GM23248 (cell line): Measurements from ENCODE around the gene NSD2. TPM values are rescaled to one million over a fixed set of nuclear protein-coding genes. Genes with fewer than 3 reads are reported as not detected.
A peak's percentile ranks its signal among the peaks of the same experiment; 100 is the strongest.

Experiments
- DNase-seq: peaks from one replicate; pipeline ENCODE4 v3.0.0-alpha.2; 2015
- H2AFZ ChIP-seq: fragments of 200-600 bp; sonication (generic); 2 replicates; pipeline ENCODE4 v1.6.1; 2016; ENCODE audit warnings: antibody characterized with exemption
- H3F3A ChIP-seq: fragments of 200-600 bp; sonication (generic); 2 replicates; pipeline ENCODE4 v1.6.1; 2016; ENCODE audit warnings: mild to moderate bottlenecking, antibody characterized with exemption, mixed run types; ENCODE audit not compliant: insufficient read depth
- H3K27ac ChIP-seq: fragments of 200-600 bp; sonication (generic); 2 replicates; pipeline ENCODE4 v1.5.1; 2016; ENCODE audit warnings: mild to moderate bottlenecking
- H3K27me3 ChIP-seq: fragments of 200-600 bp; sonication (generic); replicated peaks from 2 replicates; pipeline ENCODE4 v1.6.1; 2016; ENCODE audit warnings: mild to moderate bottlenecking; ENCODE audit not compliant: insufficient read depth
- H3K36me3 ChIP-seq: fragments of 200-600 bp; sonication (generic); 2 replicates; pipeline ENCODE4 v1.6.1; 2016; ENCODE audit warnings: low read depth, mild to moderate bottlenecking
- H3K4me1 ChIP-seq: fragments of 200-600 bp; sonication (generic); 2 replicates; pipeline ENCODE4 v1.6.1; 2016; ENCODE audit warnings: mild to moderate bottlenecking; ENCODE audit not compliant: insufficient read depth
- H3K4me2 ChIP-seq: fragments of 200-600 bp; sonication (generic); one replicate; pipeline ENCODE4 v1.6.1; 2016; ENCODE audit warnings: mild to moderate bottlenecking; ENCODE audit not compliant: unreplicated experiment
- H3K4me3 ChIP-seq: fragments of 200-600 bp; sonication (generic); 2 replicates; pipeline ENCODE4 v1.5.1; 2016; ENCODE audit warnings: mild to moderate bottlenecking
- H3K79me2 ChIP-seq: fragments of 200-600 bp; sonication (generic); 2 replicates; pipeline ENCODE4 v1.6.1; 2016; ENCODE audit warnings: mild to moderate bottlenecking; ENCODE audit not compliant: insufficient read depth
- H3K9ac ChIP-seq: fragments of 200-600 bp; sonication (generic); 2 replicates; pipeline ENCODE4 v1.6.1; 2016; ENCODE audit warnings: mild to moderate bottlenecking
- H3K9me2 ChIP-seq: fragments of 200-600 bp; sonication (generic); 2 replicates; pipeline ENCODE4 v1.6.1; 2016; ENCODE audit warnings: mixed run types, mild to moderate bottlenecking, moderate library complexity; ENCODE audit not compliant: insufficient read depth
- H3K9me3 ChIP-seq: fragments of 200-600 bp; sonication (generic); one replicate; pipeline ENCODE4 v1.6.1; 2017; ENCODE audit warnings: low read depth
- H4K20me1 ChIP-seq: fragments of 200-600 bp; sonication (generic); 2 replicates; pipeline ENCODE4 v1.6.0; 2016; ENCODE audit not compliant: insufficient read depth
- EZH2 ChIP-seq: fragments of 200-600 bp; sonication (generic); IDR thresholded peaks from 2 replicates; pipeline ENCODE4 v1.6.1; 2018; ENCODE audit warnings: antibody characterized with exemption, mild to moderate bottlenecking; ENCODE audit not compliant: insufficient read depth, poor library complexity, severe bottlenecking
- EZH2phosphoT487 ChIP-seq: fragments of 200-600 bp; sonication (generic); IDR thresholded peaks from 2 replicates; pipeline ENCODE4 v1.6.1; 2018; ENCODE audit warnings: antibody characterized with exemption, moderate library complexity, mild to moderate bottlenecking, low read depth; ENCODE audit not compliant: insufficient read depth
- WGBS, 2 experiments: methylation state at CpG; one replicate each; pipeline ENCODE4 v1.1.6; 2015 to 2017; ENCODE audit warnings: low lambda C conversion rate in 2 of 2, low coverage in 1 of 2; ENCODE audit errors: missing lambda C conversion rate in 2 of 2; 5-methylcytosine and 5-hydroxymethylcytosine counted together
- in situ Hi-C: fragments of 300-500 bp; cut with MboI; formaldehyde crosslinking; loops from 2 replicates; pipeline ENCODE4 v1.15.0; 2020
- polyA plus RNA-seq: library from polyadenylated mRNA; unstranded; fragments of >200 nt; fragmentation: Nextera tagmentation; extraction: Ambion mirVana; gene quantifications from 2 replicates; pipeline ENCODE4 v1.2.1, GENCODE V29; 2016
- total RNA-seq: library from RNA; depleted of rRNA; stranded (reverse); fragments of >200 nt; shearing (Covaris generic); gene quantifications from 2 replicates; pipeline ENCODE4 v1.2.3, GENCODE V29; 2014

The NSD2 gene
- total and polyA plus RNA-seq, 2 experiments from 2014 or later, result 20.1 to 32.4 TPM

- H3K27me3 ChIP-seq, result no peaks in the 10 kb centered on the region
- H3F3A ChIP-seq, result peaks cover 22% of the 10 kb centered on the region
- no peaks in the 10 kb centered on the region for H4K20me1 ChIP-seq
- no peak overlapping the region for H3K4me3 ChIP-seq
- in situ Hi-C loops, result no loop called here
- H3K9me2 ChIP-seq, result no peaks in the 10 kb centered on the region
- peaks cover 19% of the 10 kb centered on the region for H3K36me3 ChIP-seq
- H3K4me1 ChIP-seq, result peaks cover 21% of the 10 kb centered on the region
- WGBS, 2 experiments, result 97 to 99% methylated on average over 7 of the region's 7 CpGs
- no peak overlapping the region for H2AFZ ChIP-seq
- TF ChIP-seq EZH2phosphoT487 (no peak), EZH2 (no peak)
- no peaks in the 10 kb centered on the region for H3K9me3 ChIP-seq
- H3K79me2 ChIP-seq, result peaks cover 38% of the 10 kb centered on the region
- H3K4me2 ChIP-seq, result peak overlapping the region; percentile 22
- no peak overlapping the region for H3K9ac ChIP-seq
- no peak for DNase-seq
- peak overlapping the region; percentile 66 for H3K27ac ChIP-seq
Measured at GRCh38 chr4:1940566-1940965, 69.4 kb downstream of the NSD2 start.

- H3K36me3 ChIP-seq, result peaks cover 24% of the 10 kb centered on the region
- peaks cover 19% of the 10 kb centered on the region for H3K4me1 ChIP-seq
- 96 to 99% methylated on average over 7 of the region's 7 CpGs for WGBS, 2 experiments
Measured at GRCh38 chr4:1943928-1944327, 72.7 kb downstream of the NSD2 start.

GRCh38 chr4:1945124-1945895 lies 74.1 kb downstream of the NSD2 start:
- Histone ChIP-seq H3K4me3 (no peak overlapping the region), H4K20me1 (no peaks in the 10 kb centered on the region), H3K79me2 (peaks cover 51% of the 10 kb centered on the region), H3K27ac (no peak overlapping the region), H3K36me3 (peaks cover 24% of the 10 kb centered on the region), H3K9me3 (no peaks in the 10 kb centered on the region), H3K27me3 (no peaks in the 10 kb centered on the region), H3K9ac (no peak overlapping the region), H3K4me2 (no peak overlapping the region), H3F3A (peaks cover 4% of the 10 kb centered on the region; the same call in 1 of the 2 replicates), H3K9me2 (no peaks in the 10 kb centered on the region), H3K4me1 (peaks cover 5% of the 10 kb centered on the region), H2AFZ (no peak overlapping the region)
- no peak for TF ChIP-seq EZH2phosphoT487
- no peak for TF ChIP-seq EZH2
- DNase-seq, result no peak
- WGBS, 2 experiments, result 74 to 77% methylated on average over 11 of the region's 11 CpGs
- in situ Hi-C loops, result no loop called here

More at GRCh38 chr4:1943928-1944327, 72.7 kb downstream of the NSD2 start:
- no peak overlapping the region for H3K9ac ChIP-seq
- H3F3A ChIP-seq, result peaks cover 18% of the 10 kb centered on the region
- in situ Hi-C loops, result no loop called here
- no peaks in the 10 kb centered on the region for H3K27me3 ChIP-seq
- no peak overlapping the region for H2AFZ ChIP-seq
- no peak overlapping the region for H3K4me3 ChIP-seq
- H3K9me3 ChIP-seq, result no peaks in the 10 kb centered on the region
- H4K20me1 ChIP-seq, result no peaks in the 10 kb centered on the region
- H3K79me2 ChIP-seq, result peaks cover 51% of the 10 kb centered on the region
- TF ChIP-seq EZH2phosphoT487, result no peak
- no peak for TF ChIP-seq EZH2
- DNase-seq, result no peak
- no peak overlapping the region for H3K27ac ChIP-seq
- no peaks in the 10 kb centered on the region for H3K9me2 ChIP-seq
- H3K4me2 ChIP-seq, result no peak overlapping the region

GRCh38 chr4:1945912-1946311 lies 74.7 kb downstream of the NSD2 start:
- Histone ChIP-seq H3K4me2 (no peak overlapping the region), H3K27ac (no peak overlapping the region), H3K9me3 (no peaks in the 10 kb centered on the region), H3K9me2 (no peaks in the 10 kb centered on the region), H3K4me1 (no peaks in the 10 kb centered on the region), H3K36me3 (peaks cover 24% of the 10 kb centered on the region), H3K4me3 (no peak overlapping the region), H3K79me2 (peaks cover 47% of the 10 kb centered on the region), H3F3A (no peaks in the 10 kb centered on the region), H2AFZ (no peak overlapping the region), H3K27me3 (no peaks in the 10 kb centered on the region), H3K9ac (no peak overlapping the region), H4K20me1 (no peaks in the 10 kb centered on the region)
- no peak for DNase-seq
- 93 to 98% methylated on average over 1 of the region's 1 CpG for WGBS, 2 experiments
- TF ChIP-seq EZH2phosphoT487, result no peak
- no peak for TF ChIP-seq EZH2
- in situ Hi-C loops, result no loop called here
